Spleen (tissue), 11 donors: ENCODE results near the gene NETO1. TPM values are rescaled to one million over a fixed set of nuclear protein-coding genes. Genes with fewer than 3 reads are reported as not detected.

Source experiments
- DNase-seq: peaks from one replicate; pipeline ENCODE4 v3.0.0-alpha.2; 2020
- H3K27ac ChIP-seq, 8 donors: fragments of 200-600 bp; sonication (generic) in 7 of 8; 1 replicate in 4 of 8; 2 replicates in 4 of 8; pipeline versions ENCODE4 v1.5.0 to v1.8.0; 2016 to 2021; ENCODE audit warnings: inconsistent platforms in 4 of 8, mild to moderate bottlenecking in 4 of 8, moderate library complexity in 1 of 8
- H3K27me3 ChIP-seq, 7 donors: fragments of 200-600 bp; sonication (generic) in 6 of 7; replicated peaks in 1 of 7; 1 replicate in 4 of 7; 2 replicates in 3 of 7; pipeline versions ENCODE4 v1.5.0 to v1.8.0; 2016 to 2021; ENCODE audit warnings: inconsistent platforms in 3 of 7, mild to moderate bottlenecking in 1 of 7
- H3K36me3 ChIP-seq, 6 donors: fragments of 200-600 bp; sonication (generic) in 5 of 6; 1 replicate in 4 of 6; 2 replicates in 2 of 6; pipeline versions ENCODE4 v1.5.0 to v1.8.0; 2016 to 2021; ENCODE audit warnings: inconsistent platforms in 2 of 6
- H3K4me1 ChIP-seq, 6 donors: fragments of 200-600 bp; sonication (generic) in 5 of 6; 1 replicate in 3 of 6; 2 replicates in 3 of 6; pipeline versions ENCODE4 v1.5.0 to v1.8.0; 2016 to 2021; ENCODE audit warnings: inconsistent platforms in 3 of 6
- H3K4me3 ChIP-seq, 8 donors: fragments of 200-600 bp; sonication (generic) in 7 of 8; 1 replicate in 4 of 8; 2 replicates in 4 of 8; pipeline versions ENCODE4 v1.5.0 to v1.8.0; 2016 to 2021; ENCODE audit warnings: inconsistent platforms in 4 of 8, mild to moderate bottlenecking in 4 of 8, moderate library complexity in 2 of 8
- H3K9me3 ChIP-seq, 8 donors: fragments of 200-600 bp; sonication (generic) in 7 of 8; 1 replicate in 4 of 8; 2 replicates in 4 of 8; pipeline versions ENCODE4 v1.5.0 to v1.8.0; 2016 to 2021; ENCODE audit warnings: inconsistent platforms in 4 of 8
- POLR2A ChIP-seq, 3 donors: fragments of 450-650 bp; IDR thresholded peaks; one replicate each; pipeline ENCODE4 v1.5.1; 2017; ENCODE audit warnings: antibody characterized with exemption in 3 of 3, mild to moderate bottlenecking in 1 of 3
- POLR2AphosphoS5 ChIP-seq, 3 donors: sonication (generic); formaldehyde crosslinking; IDR thresholded peaks; one replicate each; pipeline ENCODE4 v1.5.1; 2017; ENCODE audit warnings: antibody characterized with exemption in 3 of 3
- WGBS, 5 donors: extraction: QIAGEN DNeasy Blood & Tissue Kit in 3 of 5; methylation state at CpG; one replicate each; pipeline versions ENCODE4 v1.1.5 to v1.1.7; 2013 to 2018; 5-methylcytosine and 5-hydroxymethylcytosine counted together
- intact Hi-C: fragments of 100-400 bp; cut with DNase I; formaldehyde crosslinking; loops from one replicate; pipeline ENCODE4 v1.15.0; 2023; ENCODE audit warnings: low total_unique reads
- polyA plus RNA-seq, 3 donors: library from polyadenylated mRNA; stranded (reverse); fragments of 200-250 nt; gene quantifications; one replicate each; pipeline ENCODE4 v1.2.1, GENCODE V29; 2013
- total RNA-seq, 7 donors: library from RNA; depleted of rRNA in 3 of 7; stranded (reverse); fragments of >200 nt in 3 of 7; fragmentation: NEBNext Ultra II Directional in 4 of 7; extraction: Animal tissue kit (Norgen Biotek cat#: 25700) in 4 of 7; gene quantifications; one replicate each; pipeline versions ENCODE4 v1.1.0 to v1.2.1, GENCODE V29; 2016 to 2021
- TF ChIP-seq, protein P1 (sequence below), 11 experiments: fragments of 200-600 bp in 7 of 11; fragments of 450-650 bp in 4 of 11; sonication (generic) in 4 of 11; IDR thresholded peaks in 8 of 11; conservative IDR thresholded peaks in 3 of 11; 1 replicate in 7 of 11; 2 replicates in 4 of 11; pipeline versions ENCODE4 v1.4.0 to v1.8.0; 2016 to 2021; ENCODE audit warnings: antibody characterized with exemption in 11 of 11, inconsistent platforms in 4 of 11, mild to moderate bottlenecking in 1 of 11
- donor health status: healthy with polysubstance abuse.
- donor health status: DM: no; HTN: no; CAD: no; lungs with moderate emphysema.
- donor health status: DM: no; HTN: no; CAD: no.
- donor health status: Bipolar disorder and iron deficiency.
- donor health status: healthy.
- donor health status: DM: no; HTN: no; CAD: no.
- donor health status: DM: yes; HTN: yes; CAD: no.

The NETO1 gene
- total and polyA plus RNA-seq, 10 donors = 6.2 to 17.1 (median 11.8) TPM

DNA sequence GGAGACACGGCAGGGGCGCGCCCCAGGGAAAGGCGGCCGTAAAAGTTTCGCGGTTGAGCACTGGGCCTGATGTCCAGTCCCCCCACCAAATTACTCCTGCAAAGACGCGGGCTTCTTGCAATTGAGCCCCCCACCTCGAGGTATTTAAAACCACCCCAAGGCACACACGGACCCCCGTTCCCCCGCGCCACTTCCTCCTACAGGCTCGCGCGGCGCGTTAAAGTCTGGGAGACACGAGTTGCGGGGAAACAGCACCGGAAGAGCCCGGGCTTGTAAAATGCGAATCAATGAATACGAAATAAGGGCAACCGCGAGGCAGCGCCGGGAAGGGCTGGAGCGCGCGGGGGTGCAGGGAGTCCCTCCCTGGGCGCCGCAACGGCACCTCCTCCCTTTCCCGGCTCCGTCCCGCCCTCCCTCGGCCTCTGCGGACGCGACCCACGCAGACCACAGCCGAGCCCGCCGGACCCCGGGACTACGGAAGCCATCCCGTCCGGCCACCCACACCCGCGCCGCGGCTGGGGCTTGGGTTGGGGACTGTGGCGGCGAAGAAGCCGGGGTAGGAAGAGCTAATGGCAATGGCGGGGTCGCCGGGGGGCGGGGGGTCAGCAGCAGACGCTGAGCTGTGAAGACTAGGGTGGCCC lies 918 bp upstream of the NETO1 start:
- H3K27ac ChIP-seq = peak overlapping the region in 6 of 8 donors; percentile 25 to 80 (median 54)
- H3K36me3 ChIP-seq = peaks cover 0 to 3% (median 0%) of the 10 kb centered on the region in 6 donors
- H3K4me3 ChIP-seq = peak overlapping the region; percentile 4 to 76 (median 44)
- TF ChIP-seq POLR2A (IDR thresholded peaks at IDR 0.05) = no peak
- intact Hi-C loops = no loop called here
- WGBS, 5 donors = 2 to 12% (median 2%) methylated on average over 54 to 62 of the region's 62 CpGs
- peak; percentile 74 for DNase-seq
- H3K4me1 ChIP-seq = peaks cover 0 to 29% (median 9%) of the 10 kb centered on the region in 6 donors
- peaks cover 0 to 2% (median 0%) of the 10 kb centered on the region in 8 donors for H3K9me3 ChIP-seq
- H3K27me3 ChIP-seq = peaks cover 0 to 49% (median 32%) of the 10 kb centered on the region in 7 donors

DNA sequence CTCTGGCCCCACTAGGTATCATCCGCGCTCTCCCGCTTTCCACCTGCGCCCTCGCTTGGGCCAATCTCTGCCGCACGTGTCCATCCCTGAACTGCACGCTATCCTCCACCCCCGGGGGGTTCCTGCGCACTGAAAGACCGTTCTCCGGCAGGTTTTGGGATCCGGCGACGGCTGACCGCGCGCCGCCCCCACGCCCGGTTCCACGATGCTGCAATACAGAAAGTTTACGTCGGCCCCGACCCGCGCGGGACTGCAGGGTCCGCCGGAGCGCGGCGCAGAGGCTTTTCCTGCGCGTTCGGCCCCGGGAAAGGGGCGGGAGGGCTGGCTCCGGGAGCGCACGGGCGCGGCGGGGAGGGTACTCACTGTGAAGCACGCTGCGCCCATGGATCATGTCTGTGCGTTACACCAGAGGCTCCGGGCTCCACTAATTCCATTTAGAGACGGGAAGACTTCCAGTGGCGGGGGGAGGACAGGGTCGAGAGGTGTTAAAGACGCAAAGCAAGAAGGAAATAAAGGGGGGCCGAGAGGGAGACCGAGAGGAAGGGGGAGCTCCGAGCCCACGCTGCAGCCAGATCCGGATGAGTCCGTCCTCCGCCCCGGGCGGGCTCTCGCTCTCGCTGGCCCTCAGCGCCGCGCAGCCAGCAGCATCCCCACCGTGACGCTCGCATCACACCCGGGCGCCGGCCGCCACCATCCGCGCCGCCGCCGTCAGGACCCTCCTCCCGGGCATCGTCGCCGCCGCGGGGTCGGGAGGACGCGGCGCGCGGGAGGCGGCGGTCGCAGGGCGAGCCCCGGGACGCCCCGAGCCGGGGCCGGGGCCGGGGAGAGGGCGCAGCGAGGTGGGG lies 664 bp downstream of the NETO1 start:
- TF ChIP-seq POLR2A (IDR thresholded peaks at IDR 0.05) = no peak
- TF ChIP-seq, protein P1, sequence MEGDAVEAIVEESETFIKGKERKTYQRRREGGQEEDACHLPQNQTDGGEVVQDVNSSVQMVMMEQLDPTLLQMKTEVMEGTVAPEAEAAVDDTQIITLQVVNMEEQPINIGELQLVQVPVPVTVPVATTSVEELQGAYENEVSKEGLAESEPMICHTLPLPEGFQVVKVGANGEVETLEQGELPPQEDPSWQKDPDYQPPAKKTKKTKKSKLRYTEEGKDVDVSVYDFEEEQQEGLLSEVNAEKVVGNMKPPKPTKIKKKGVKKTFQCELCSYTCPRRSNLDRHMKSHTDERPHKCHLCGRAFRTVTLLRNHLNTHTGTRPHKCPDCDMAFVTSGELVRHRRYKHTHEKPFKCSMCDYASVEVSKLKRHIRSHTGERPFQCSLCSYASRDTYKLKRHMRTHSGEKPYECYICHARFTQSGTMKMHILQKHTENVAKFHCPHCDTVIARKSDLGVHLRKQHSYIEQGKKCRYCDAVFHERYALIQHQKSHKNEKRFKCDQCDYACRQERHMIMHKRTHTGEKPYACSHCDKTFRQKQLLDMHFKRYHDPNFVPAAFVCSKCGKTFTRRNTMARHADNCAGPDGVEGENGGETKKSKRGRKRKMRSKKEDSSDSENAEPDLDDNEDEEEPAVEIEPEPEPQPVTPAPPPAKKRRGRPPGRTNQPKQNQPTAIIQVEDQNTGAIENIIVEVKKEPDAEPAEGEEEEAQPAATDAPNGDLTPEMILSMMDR (IDR thresholded peaks at IDR 0.05 in 8 of 11, conservative IDR thresholded peaks at IDR 0.05 in 3 of 11) = no peak
- peak in 1 of 3 donors; percentile 27 for TF ChIP-seq POLR2AphosphoS5 (IDR thresholded peaks at IDR 0.05)
- DNase-seq = peak; percentile 81
- WGBS, 5 donors = 3 to 11% (median 3%) methylated on average over 74 to 102 of the region's 102 CpGs
- H3K4me3 ChIP-seq = peak overlapping the region; percentile 21 to 76 (median 44)
- peaks cover 0 to 49% (median 32%) of the 10 kb centered on the region in 7 donors for H3K27me3 ChIP-seq
- peak overlapping the region in 3 of 8 donors; percentile 71 to 80 (median 74) for H3K27ac ChIP-seq
- H3K4me1 ChIP-seq = peaks cover 0 to 29% (median 9%) of the 10 kb centered on the region in 6 donors
- intact Hi-C loops = no loop called here
- peaks cover 0 to 2% (median 0%) of the 10 kb centered on the region in 8 donors for H3K9me3 ChIP-seq
- H3K36me3 ChIP-seq = peaks cover 0 to 10% (median 0%) of the 10 kb centered on the region in 6 donors

DNA sequence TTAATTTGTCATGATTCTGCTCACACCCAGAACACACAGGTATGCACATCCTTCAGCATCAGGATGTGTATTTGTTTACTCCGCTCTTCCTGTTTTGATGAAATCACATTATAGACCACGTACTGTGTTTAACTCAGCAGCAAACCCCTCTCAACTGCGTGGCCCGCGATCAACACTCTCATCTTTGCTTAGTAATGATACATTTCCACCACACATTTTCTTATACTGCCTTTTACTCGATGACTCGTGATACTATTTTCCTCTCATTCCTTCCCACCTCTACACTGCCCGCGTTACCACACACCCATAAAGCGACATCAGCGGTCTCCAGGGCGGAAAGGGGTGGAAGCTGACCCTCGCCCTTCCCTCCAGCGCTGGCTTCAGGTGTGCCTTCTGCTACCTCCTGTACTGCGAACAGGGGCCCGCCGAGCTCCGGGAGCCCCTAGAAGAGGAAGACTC lies 1.3 kb downstream of the NETO1 start:
- H3K4me3 ChIP-seq = peak overlapping the region in 7 of 8 donors; percentile 38 to 76 (median 46)
- DNase-seq = peak; percentile 73
- intact Hi-C loops = no loop called here
- peak overlapping the region in 3 of 8 donors; percentile 71 to 80 (median 74) for H3K27ac ChIP-seq
- H3K4me1 ChIP-seq = peaks cover 0 to 29% (median 9%) of the 10 kb centered on the region in 6 donors
- H3K9me3 ChIP-seq = peaks cover 0 to 2% (median 0%) of the 10 kb centered on the region in 8 donors
- H3K36me3 ChIP-seq = peaks cover 0 to 10% (median 0%) of the 10 kb centered on the region in 6 donors
- TF ChIP-seq POLR2A (IDR thresholded peaks at IDR 0.05) = no peak
- TF ChIP-seq, protein P1 (IDR thresholded peaks at IDR 0.05 in 8 of 11, conservative IDR thresholded peaks at IDR 0.05 in 3 of 11) = no peak
- TF ChIP-seq POLR2AphosphoS5 (IDR thresholded peaks at IDR 0.05) = no peak
- peaks cover 0 to 49% (median 32%) of the 10 kb centered on the region in 7 donors for H3K27me3 ChIP-seq
- WGBS, 5 donors = 8 to 11% (median 9%) methylated on average over 18 of the region's 18 CpGs

DNA sequence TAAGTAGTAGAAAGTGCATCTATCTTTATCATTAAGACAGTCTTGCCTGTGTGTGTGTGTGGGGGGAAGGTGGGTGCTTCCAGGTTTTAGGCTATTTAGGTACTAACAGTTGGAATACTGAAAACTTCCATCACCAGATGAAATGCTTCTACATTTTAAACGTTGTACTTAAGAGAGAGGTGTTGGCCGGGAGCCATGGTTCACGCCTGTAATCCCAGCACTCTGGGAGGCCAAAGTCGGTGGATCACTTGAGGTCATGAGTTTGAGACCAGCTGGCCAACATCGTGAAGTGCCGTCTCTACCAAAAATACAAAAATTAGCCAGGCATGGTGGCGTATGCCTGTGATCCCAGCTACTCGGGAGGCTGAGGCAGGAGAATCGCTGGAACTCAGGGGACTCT lies 4.0 kb downstream of the NETO1 start:
- Histone ChIP-seq H3K4me3 (no peak overlapping the region), H3K9me3 (peaks cover 0 to 2% (median 0%) of the 10 kb centered on the region in 8 donors), H3K27ac (no peak overlapping the region), H3K4me1 (peaks cover 0 to 20% (median 8%) of the 10 kb centered on the region in 6 donors), H3K36me3 (peaks cover 0 to 10% (median 0%) of the 10 kb centered on the region in 6 donors), H3K27me3 (peaks cover 0 to 34% (median 27%) of the 10 kb centered on the region in 7 donors)
- intact Hi-C loops = no loop called here
- no peak for DNase-seq
- TF ChIP-seq, protein P1 (IDR thresholded peaks at IDR 0.05 in 8 of 11, conservative IDR thresholded peaks at IDR 0.05 in 3 of 11) = no peak
- TF ChIP-seq POLR2A (IDR thresholded peaks at IDR 0.05) (no peak), POLR2AphosphoS5 (IDR thresholded peaks at IDR 0.05) (no peak)
- 84 to 91% (median 85%) methylated on average over 9 of the region's 9 CpGs for WGBS, 5 donors
